ENCODE results near the gene MAMDC4.
"Not testable (repeated sequence)": the region's sequence is repeated elsewhere in the genome, so short reads cannot be mapped to it uniquely, and the experiment has no call there.

DNA sequence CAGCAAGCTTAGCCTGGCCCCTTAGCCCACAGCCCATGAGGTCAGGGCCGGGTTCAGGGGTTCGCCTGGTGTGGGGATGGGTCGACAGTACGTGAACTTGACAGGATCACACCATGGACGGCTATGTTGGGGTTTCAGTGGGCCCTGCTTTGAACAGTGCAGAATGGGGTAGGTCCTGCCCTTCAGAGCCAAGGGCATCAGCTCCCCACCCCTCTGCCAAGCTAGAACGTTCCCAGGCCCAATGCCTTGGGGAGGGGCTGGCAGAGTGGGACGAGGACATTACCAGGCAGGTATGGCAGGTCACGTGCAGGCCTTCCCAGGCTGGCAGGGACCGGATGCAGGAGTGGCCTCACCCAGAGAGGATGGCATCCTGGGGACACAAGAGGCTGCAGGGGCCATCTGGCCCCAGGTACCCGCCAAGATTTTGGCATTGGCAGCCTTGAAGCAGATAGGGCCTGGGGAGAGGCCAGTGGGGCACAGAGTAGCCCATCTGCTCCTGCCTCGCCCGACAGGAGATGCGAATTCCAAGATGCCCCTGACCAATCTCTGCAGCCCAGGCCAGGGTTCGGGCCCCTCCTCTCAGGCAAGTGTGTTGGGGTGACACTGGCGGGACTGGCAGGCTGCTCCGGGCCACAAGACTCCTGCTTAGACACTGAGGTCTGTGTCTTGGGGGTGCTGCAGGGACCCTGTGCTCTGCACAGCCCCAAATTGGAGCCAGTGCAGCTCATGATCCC is 10.3 kb upstream of the MAMDC4 start:
- TF ChIP-seq, protein P1, sequence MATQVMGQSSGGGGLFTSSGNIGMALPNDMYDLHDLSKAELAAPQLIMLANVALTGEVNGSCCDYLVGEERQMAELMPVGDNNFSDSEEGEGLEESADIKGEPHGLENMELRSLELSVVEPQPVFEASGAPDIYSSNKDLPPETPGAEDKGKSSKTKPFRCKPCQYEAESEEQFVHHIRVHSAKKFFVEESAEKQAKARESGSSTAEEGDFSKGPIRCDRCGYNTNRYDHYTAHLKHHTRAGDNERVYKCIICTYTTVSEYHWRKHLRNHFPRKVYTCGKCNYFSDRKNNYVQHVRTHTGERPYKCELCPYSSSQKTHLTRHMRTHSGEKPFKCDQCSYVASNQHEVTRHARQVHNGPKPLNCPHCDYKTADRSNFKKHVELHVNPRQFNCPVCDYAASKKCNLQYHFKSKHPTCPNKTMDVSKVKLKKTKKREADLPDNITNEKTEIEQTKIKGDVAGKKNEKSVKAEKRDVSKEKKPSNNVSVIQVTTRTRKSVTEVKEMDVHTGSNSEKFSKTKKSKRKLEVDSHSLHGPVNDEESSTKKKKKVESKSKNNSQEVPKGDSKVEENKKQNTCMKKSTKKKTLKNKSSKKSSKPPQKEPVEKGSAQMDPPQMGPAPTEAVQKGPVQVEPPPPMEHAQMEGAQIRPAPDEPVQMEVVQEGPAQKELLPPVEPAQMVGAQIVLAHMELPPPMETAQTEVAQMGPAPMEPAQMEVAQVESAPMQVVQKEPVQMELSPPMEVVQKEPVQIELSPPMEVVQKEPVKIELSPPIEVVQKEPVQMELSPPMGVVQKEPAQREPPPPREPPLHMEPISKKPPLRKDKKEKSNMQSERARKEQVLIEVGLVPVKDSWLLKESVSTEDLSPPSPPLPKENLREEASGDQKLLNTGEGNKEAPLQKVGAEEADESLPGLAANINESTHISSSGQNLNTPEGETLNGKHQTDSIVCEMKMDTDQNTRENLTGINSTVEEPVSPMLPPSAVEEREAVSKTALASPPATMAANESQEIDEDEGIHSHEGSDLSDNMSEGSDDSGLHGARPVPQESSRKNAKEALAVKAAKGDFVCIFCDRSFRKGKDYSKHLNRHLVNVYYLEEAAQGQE (IDR thresholded peaks at IDR 0.05; ENCODE audit: insufficient replicate concordance, low read depth): not testable (repeated sequence)
- not testable (repeated sequence) for TF ChIP-seq POLR2AphosphoS5 (IDR thresholded peaks at IDR 0.05; ENCODE audit: low read depth); GABPA (IDR thresholded peaks at IDR 0.05; ENCODE audit: low read depth); SPI1 (IDR thresholded peaks at IDR 0.05; ENCODE audit: borderline replicate concordance, low read depth)
- TF ChIP-seq, protein P2, sequence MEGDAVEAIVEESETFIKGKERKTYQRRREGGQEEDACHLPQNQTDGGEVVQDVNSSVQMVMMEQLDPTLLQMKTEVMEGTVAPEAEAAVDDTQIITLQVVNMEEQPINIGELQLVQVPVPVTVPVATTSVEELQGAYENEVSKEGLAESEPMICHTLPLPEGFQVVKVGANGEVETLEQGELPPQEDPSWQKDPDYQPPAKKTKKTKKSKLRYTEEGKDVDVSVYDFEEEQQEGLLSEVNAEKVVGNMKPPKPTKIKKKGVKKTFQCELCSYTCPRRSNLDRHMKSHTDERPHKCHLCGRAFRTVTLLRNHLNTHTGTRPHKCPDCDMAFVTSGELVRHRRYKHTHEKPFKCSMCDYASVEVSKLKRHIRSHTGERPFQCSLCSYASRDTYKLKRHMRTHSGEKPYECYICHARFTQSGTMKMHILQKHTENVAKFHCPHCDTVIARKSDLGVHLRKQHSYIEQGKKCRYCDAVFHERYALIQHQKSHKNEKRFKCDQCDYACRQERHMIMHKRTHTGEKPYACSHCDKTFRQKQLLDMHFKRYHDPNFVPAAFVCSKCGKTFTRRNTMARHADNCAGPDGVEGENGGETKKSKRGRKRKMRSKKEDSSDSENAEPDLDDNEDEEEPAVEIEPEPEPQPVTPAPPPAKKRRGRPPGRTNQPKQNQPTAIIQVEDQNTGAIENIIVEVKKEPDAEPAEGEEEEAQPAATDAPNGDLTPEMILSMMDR (IDR thresholded peaks at IDR 0.05; ENCODE audit: insufficient read depth, low read length): not testable (repeated sequence)
